Ishikawa (cell line): ENCODE data around the gene PRR12.

Experiments used
- CEBPB ChIP-seq: IDR thresholded peaks from 2 replicates; pipeline ENCODE4 v1.6.1; 2012
- CREB1 ChIP-seq: IDR thresholded peaks from 2 replicates; pipeline ENCODE4 v1.6.1; 2012; ENCODE audit warnings: low read depth
- EGR1 ChIP-seq: IDR thresholded peaks from 2 replicates; pipeline ENCODE4 v1.6.1; 2012
- EP300 ChIP-seq: IDR thresholded peaks from 2 replicates; pipeline ENCODE4 v1.6.1; 2012; ENCODE audit warnings: borderline replicate concordance
- FOXM1 ChIP-seq: IDR thresholded peaks from 2 replicates; pipeline ENCODE4 v1.6.1; 2012; ENCODE audit warnings: low read depth, borderline replicate concordance
- MAX ChIP-seq: IDR thresholded peaks from 2 replicates; pipeline ENCODE4 v1.6.1; 2012
- NFIC ChIP-seq: IDR thresholded peaks from 2 replicates; pipeline ENCODE4 v1.6.1; 2012
- RAD21 ChIP-seq: IDR thresholded peaks from 2 replicates; pipeline ENCODE4 v1.6.1; 2012; ENCODE audit warnings: low read depth
- REST ChIP-seq: IDR thresholded peaks from 2 replicates; pipeline ENCODE4 v1.6.1; 2012; ENCODE audit warnings: low read depth, mild to moderate bottlenecking
- TAF1 ChIP-seq: IDR thresholded peaks from 2 replicates; pipeline ENCODE4 v1.6.1; 2012; ENCODE audit warnings: low read depth, mild to moderate bottlenecking
- TCF12 ChIP-seq: IDR thresholded peaks from 2 replicates; pipeline ENCODE4 v1.6.1; 2012; ENCODE audit warnings: low read depth
- TEAD4 ChIP-seq: IDR thresholded peaks from 2 replicates; pipeline ENCODE4 v1.6.1; 2012
- USF1 ChIP-seq: IDR thresholded peaks from 2 replicates; pipeline ENCODE4 v1.6.1; 2012
- YY1 ChIP-seq: IDR thresholded peaks from 2 replicates; pipeline ENCODE4 v1.6.1; 2012; ENCODE audit warnings: low read depth
- ZBTB7A ChIP-seq: IDR thresholded peaks from 2 replicates; pipeline ENCODE4 v1.6.1; 2012; ENCODE audit warnings: low read depth

Gene PRR12

GRCh38 chr19:49646586-49646985 lies 55.6 kb downstream of the PRR12 start:
- TF ChIP-seq NFIC (no peak), EGR1 (no peak), CREB1 (no peak), TCF12 (no peak), ZBTB7A (no peak), REST (no peak), CEBPB (no peak), USF1 (no peak), FOXM1 (no peak), YY1 (no peak), EP300 (no peak)

- TF ChIP-seq TCF12: no peak
- TF ChIP-seq TEAD4: no peak
- TF ChIP-seq EP300: no peak
- TF ChIP-seq YY1: no peak
- no peak for TF ChIP-seq RAD21
- TF ChIP-seq USF1: no peak
- no peak for TF ChIP-seq REST
- no peak for TF ChIP-seq CEBPB
- TF ChIP-seq ZBTB7A: no peak
- no peak for TF ChIP-seq CREB1
- no peak for TF ChIP-seq TAF1
- no peak for TF ChIP-seq NFIC
- TF ChIP-seq FOXM1: no peak
- TF ChIP-seq EGR1: no peak
These were observed 60.2 kb downstream of the PRR12 start for GRCh38 chr19:49651029-49651819.

GRCh38 chr19:49651820-49652550 lies 61.0 kb downstream of the PRR12 start:
- TF ChIP-seq CEBPB (no peak), RAD21 (no peak), CREB1 (no peak), MAX (no peak), TEAD4 (no peak), USF1 (no peak), EP300 (no peak), EGR1 (no peak)

GRCh38 chr19:49652551-49653465 lies 61.8 kb downstream of the PRR12 start:
- TF ChIP-seq TCF12: no peak
- TF ChIP-seq USF1: no peak
- no peak for TF ChIP-seq YY1
- TF ChIP-seq RAD21: no peak
- TF ChIP-seq ZBTB7A: no peak
- no peak for TF ChIP-seq CREB1
- no peak for TF ChIP-seq CEBPB
- TF ChIP-seq TEAD4: no peak
- no peak for TF ChIP-seq MAX
- no peak for TF ChIP-seq TAF1
- TF ChIP-seq EP300: no peak
- no peak for TF ChIP-seq REST
- TF ChIP-seq NFIC: no peak
- no peak for TF ChIP-seq FOXM1
- no peak for TF ChIP-seq EGR1
